ENCODE data around the gene PIK3R2.

Gene PIK3R2

GRCh38 chr19:18145391-18145999, 7.5 kb upstream of the PIK3R2 start:
- no peak for TF ChIP-seq PKNOX1 (IDR thresholded peaks at IDR 0.05)
- no peak for TF ChIP-seq SP1 (IDR thresholded peaks at IDR 0.05)
- no peak for TF ChIP-seq ZNF384 (IDR thresholded peaks at IDR 0.05)
- no peak for TF ChIP-seq CTBP1 (IDR thresholded peaks at IDR 0.05; ENCODE audit: borderline replicate concordance)
- no peak for TF ChIP-seq ARNT (IDR thresholded peaks at IDR 0.05)
- ChIA-PET CTCF (interaction anchor here (0.6 kb wide), 1 partner anchor 33 kb away, joined by 3 read pairs; no protein-coding TSS in a partner anchor), POLR2A (no interaction called here)
- DNase-seq (ENCODE audit: extremely low spot score), result no peak

DNA sequence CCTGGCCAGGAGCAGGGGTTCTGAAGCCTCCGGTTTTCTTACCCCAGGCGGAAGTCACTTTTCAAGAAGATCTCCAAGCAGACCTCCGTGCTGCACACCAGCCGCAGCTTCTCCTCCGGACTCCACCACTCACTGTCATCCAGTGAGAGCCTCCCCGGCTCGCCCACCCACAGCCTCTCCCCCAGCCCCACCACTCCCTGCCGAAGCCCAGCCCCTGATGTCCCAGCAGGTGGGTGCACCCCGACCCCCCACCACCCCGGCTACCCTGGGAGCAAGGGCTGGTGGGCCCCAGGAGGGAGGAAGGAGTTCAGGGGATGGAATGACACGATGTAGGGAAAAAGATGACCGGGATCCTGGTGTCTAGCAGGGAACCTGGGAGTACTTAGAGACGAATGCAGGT, 5.6 kb upstream of the PIK3R2 start:
- ChIA-PET POLR2A (no interaction called here), CTCF (no interaction called here)
- DNase-seq (ENCODE audit: extremely low spot score), result no peak
- TF ChIP-seq FOXM1 (IDR thresholded peaks at IDR 0.05; ENCODE audit: borderline replicate concordance) (no peak), ZNF384 (IDR thresholded peaks at IDR 0.05) (no peak), SUZ12 (IDR thresholded peaks at IDR 0.05) (no peak), PKNOX1 (IDR thresholded peaks at IDR 0.05) (no peak), CTBP1 (IDR thresholded peaks at IDR 0.05; ENCODE audit: borderline replicate concordance) (no peak)

- CTCF ChIA-PET, result no interaction called here
Measured at GRCh38 chr19:18149596-18149975, 3.4 kb upstream of the PIK3R2 start.

GRCh38 chr19:18150776-18151624, 2.0 kb upstream of the PIK3R2 start:
- ChIA-PET POLR2A (interaction anchor here (1.1 to 2.6 kb wide), 10 partner anchors 9 to 291 kb away, joined by 3 to 11 read pairs (median 4); partner anchors contain the start of genes JUND, MPV17L2 and RPL18A), CTCF (interaction anchor here (0.6 to 1.5 kb wide), 6 partner anchors 10 to 1443 kb away, joined by 3 to 12 read pairs (median 3); no protein-coding TSS in a partner anchor)
- no peak for TF ChIP-seq BHLHE40 (IDR thresholded peaks at IDR 0.05; ENCODE audit: borderline replicate concordance)
- TF ChIP-seq ELF4 (IDR thresholded peaks at IDR 0.05), result no peak
- no peak for TF ChIP-seq HDGF (IDR thresholded peaks at IDR 0.05; ENCODE audit: borderline replicate concordance)
- TF ChIP-seq PKNOX1 (IDR thresholded peaks at IDR 0.05), result no peak
- TF ChIP-seq SUZ12 (IDR thresholded peaks at IDR 0.05), result no peak
- TF ChIP-seq ZNF384 (IDR thresholded peaks at IDR 0.05), result no peak
- no peak for TF ChIP-seq CTBP1 (IDR thresholded peaks at IDR 0.05; ENCODE audit: borderline replicate concordance)
- no peak for TF ChIP-seq FOXM1 (IDR thresholded peaks at IDR 0.05; ENCODE audit: borderline replicate concordance)
- TF ChIP-seq ARNT (IDR thresholded peaks at IDR 0.05), result no peak
- TF ChIP-seq LEF1 (IDR thresholded peaks at IDR 0.05; ENCODE audit: borderline replicate concordance), result no peak
- TF ChIP-seq FOXK2 (IDR thresholded peaks at IDR 0.05), result no peak
- no peak for TF ChIP-seq FOXA1 (IDR thresholded peaks at IDR 0.05)
- no peak for TF ChIP-seq TARDBP (IDR thresholded peaks at IDR 0.05)
- no peak for TF ChIP-seq NFRKB (IDR thresholded peaks at IDR 0.05)
- TF ChIP-seq SP1 (IDR thresholded peaks at IDR 0.05), result no peak
- no peak for TF ChIP-seq L3MBTL2 (conservative IDR thresholded peaks at IDR 0.05)
- DNase-seq (ENCODE audit: extremely low spot score), result no peak

More at GRCh38 chr19:18149596-18149975, 3.4 kb upstream of the PIK3R2 start:
- no peak for DNase-seq (ENCODE audit: extremely low spot score)
- TF ChIP-seq FOXK2 (IDR thresholded peaks at IDR 0.05) (no peak), TARDBP (IDR thresholded peaks at IDR 0.05) (no peak), FOXM1 (IDR thresholded peaks at IDR 0.05; ENCODE audit: borderline replicate concordance) (no peak), HDGF (IDR thresholded peaks at IDR 0.05; ENCODE audit: borderline replicate concordance) (no peak), L3MBTL2 (conservative IDR thresholded peaks at IDR 0.05) (no peak), ELF4 (IDR thresholded peaks at IDR 0.05) (no peak), NFRKB (IDR thresholded peaks at IDR 0.05) (no peak), PKNOX1 (IDR thresholded peaks at IDR 0.05) (no peak), BHLHE40 (IDR thresholded peaks at IDR 0.05; ENCODE audit: borderline replicate concordance) (no peak), ZNF384 (IDR thresholded peaks at IDR 0.05) (no peak), SUZ12 (IDR thresholded peaks at IDR 0.05) (no peak), LEF1 (IDR thresholded peaks at IDR 0.05; ENCODE audit: borderline replicate concordance) (no peak), FOXA1 (IDR thresholded peaks at IDR 0.05) (no peak), CTBP1 (IDR thresholded peaks at IDR 0.05; ENCODE audit: borderline replicate concordance) (no peak), ARNT (IDR thresholded peaks at IDR 0.05) (no peak)
- POLR2A ChIA-PET, result no interaction called here

DNA sequence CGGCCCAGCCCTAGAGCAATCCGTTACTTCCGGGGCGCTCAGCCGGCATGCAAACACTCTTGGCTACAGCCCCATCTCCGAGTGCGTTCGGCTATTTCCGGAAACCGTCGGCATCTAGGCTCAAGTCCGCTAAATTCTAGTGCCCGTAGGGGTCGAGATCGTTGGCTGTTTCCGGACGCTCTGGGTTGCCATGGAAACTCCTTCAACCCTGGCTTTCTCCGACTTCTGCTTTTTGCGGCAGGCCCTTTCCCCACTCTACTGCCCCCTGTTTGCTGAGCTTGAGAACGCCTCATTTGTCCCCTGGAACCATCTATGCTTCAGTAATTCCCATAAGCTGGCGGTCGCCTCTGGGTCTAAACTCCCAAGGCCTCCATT, 534 bp upstream of the PIK3R2 start:
- ChIA-PET POLR2A (interaction anchor here (1.0 to 2.6 kb wide), 7 partner anchors 18 to 129 kb away, joined by 3 to 11 read pairs (median 4); partner anchors contain the start of genes JUND and MPV17L2), CTCF (interaction anchor here (1.0 to 1.5 kb wide), 4 partner anchors 15 to 89 kb away, joined by 3 to 7 read pairs (median 4); no protein-coding TSS in a partner anchor)
- peak; percentile 98 for DNase-seq (ENCODE audit: extremely low spot score)
- TF ChIP-seq CTBP1 (IDR thresholded peaks at IDR 0.05; ENCODE audit: borderline replicate concordance), result no peak
- TF ChIP-seq HDGF (IDR thresholded peaks at IDR 0.05; ENCODE audit: borderline replicate concordance), result no peak
- no peak for TF ChIP-seq FOXM1 (IDR thresholded peaks at IDR 0.05; ENCODE audit: borderline replicate concordance)
- TF ChIP-seq L3MBTL2 (conservative IDR thresholded peaks at IDR 0.05), result no peak
- TF ChIP-seq ELF4 (IDR thresholded peaks at IDR 0.05), result peak; percentile 74
